Esophagus squamous epithelium (tissue), 4 donors: Measurements from ENCODE around the gene EYS.

Experiments
- POLR2A ChIP-seq, 4 donors: fragments of 450-650 bp; IDR thresholded peaks; one replicate each; pipeline ENCODE4 v1.6.1; 2017; ENCODE audit warnings: antibody characterized with exemption in 4 of 4, mild to moderate bottlenecking in 4 of 4, moderate library complexity in 3 of 4
- TF ChIP-seq, protein P1 (sequence below), 6 experiments: fragments of 450-650 bp in 4 of 6; fragments of 200-600 bp in 2 of 6; sonication (generic) in 2 of 6; IDR thresholded peaks; one replicate each; pipeline ENCODE4 v1.5.1; 2016 to 2019; ENCODE audit warnings: antibody characterized with exemption in 6 of 6, mild to moderate bottlenecking in 4 of 6, moderate library complexity in 4 of 6

DNA sequence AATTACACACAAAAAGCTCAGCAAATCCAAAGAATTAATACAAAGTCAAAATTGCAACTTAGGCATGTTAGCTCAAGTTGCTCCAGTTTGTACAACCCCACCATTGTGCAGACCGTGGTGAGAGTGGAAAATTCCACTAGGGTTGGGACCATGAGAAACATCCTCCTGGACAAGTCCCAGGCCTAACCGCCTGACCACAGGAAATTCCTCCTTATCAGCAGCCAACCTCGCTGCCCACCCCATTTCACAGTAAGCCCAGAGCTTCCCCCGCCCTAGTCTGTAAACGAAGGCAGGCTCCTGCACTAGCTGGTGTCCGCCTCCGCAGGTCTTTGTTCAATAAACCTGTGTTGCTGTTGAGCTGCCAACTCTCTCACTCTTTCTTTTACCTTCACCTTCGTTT is 1023.3 kb downstream of the EYS start:
- TF ChIP-seq, protein P1, sequence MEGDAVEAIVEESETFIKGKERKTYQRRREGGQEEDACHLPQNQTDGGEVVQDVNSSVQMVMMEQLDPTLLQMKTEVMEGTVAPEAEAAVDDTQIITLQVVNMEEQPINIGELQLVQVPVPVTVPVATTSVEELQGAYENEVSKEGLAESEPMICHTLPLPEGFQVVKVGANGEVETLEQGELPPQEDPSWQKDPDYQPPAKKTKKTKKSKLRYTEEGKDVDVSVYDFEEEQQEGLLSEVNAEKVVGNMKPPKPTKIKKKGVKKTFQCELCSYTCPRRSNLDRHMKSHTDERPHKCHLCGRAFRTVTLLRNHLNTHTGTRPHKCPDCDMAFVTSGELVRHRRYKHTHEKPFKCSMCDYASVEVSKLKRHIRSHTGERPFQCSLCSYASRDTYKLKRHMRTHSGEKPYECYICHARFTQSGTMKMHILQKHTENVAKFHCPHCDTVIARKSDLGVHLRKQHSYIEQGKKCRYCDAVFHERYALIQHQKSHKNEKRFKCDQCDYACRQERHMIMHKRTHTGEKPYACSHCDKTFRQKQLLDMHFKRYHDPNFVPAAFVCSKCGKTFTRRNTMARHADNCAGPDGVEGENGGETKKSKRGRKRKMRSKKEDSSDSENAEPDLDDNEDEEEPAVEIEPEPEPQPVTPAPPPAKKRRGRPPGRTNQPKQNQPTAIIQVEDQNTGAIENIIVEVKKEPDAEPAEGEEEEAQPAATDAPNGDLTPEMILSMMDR (IDR thresholded peaks at IDR 0.05) = no peak
- no peak for TF ChIP-seq POLR2A (IDR thresholded peaks at IDR 0.05)
